ENCODE results near the gene CRY1. TPM values are rescaled to one million over a fixed set of nuclear protein-coding genes. Genes with fewer than 3 reads are reported as not detected.

CRY1 gene
- polyA plus RNA-seq, 1 donor from 2014 or later, result 33.4 TPM

GRCh38 chr12:107031061-107031460 is 62.3 kb downstream of the CRY1 start:
- no peak overlapping the region for H3K9ac ChIP-seq (ENCODE audit: low read length)
- no peaks in the 10 kb centered on the region for H3K27me3 ChIP-seq (ENCODE audit: insufficient read depth, low read depth, low read length)
- no peaks in the 10 kb centered on the region for H3K36me3 ChIP-seq (ENCODE audit: insufficient read depth, low read length)
- TF ChIP-seq SMC3 (conservative IDR thresholded peaks at IDR 0.05; ENCODE audit: poor library complexity), result no peak
- no peak for TF ChIP-seq RAD21 (conservative IDR thresholded peaks at IDR 0.05)
- TF ChIP-seq MXI1 (conservative IDR thresholded peaks at IDR 0.05; ENCODE audit: poor library complexity, severe bottlenecking), result no peak
- TF ChIP-seq REST (IDR thresholded peaks at IDR 0.05; ENCODE audit: borderline replicate concordance), result no peak
- TF ChIP-seq CTCF (IDR thresholded peaks at IDR 0.05; ENCODE audit: poor library complexity, severe bottlenecking), result no peak
- no peak for TF ChIP-seq TAF1 (IDR thresholded peaks at IDR 0.05; ENCODE audit: low read depth)
- no peak for TF ChIP-seq EZH2 (IDR thresholded peaks at IDR 0.05; ENCODE audit: borderline replicate concordance, insufficient read depth, low read length, poor library complexity, severe bottlenecking)
- no peak for TF ChIP-seq EP300 (conservative IDR thresholded peaks at IDR 0.05; ENCODE audit: poor library complexity, severe bottlenecking)
- no peak for TF ChIP-seq POLR2AphosphoS5 (IDR thresholded peaks at IDR 0.05)
- H3F3A ChIP-seq (ENCODE audit: insufficient read depth, low read length, poor library complexity, severe bottlenecking), result no peaks in the 10 kb centered on the region
- no peaks in the 10 kb centered on the region for H3K9me2 ChIP-seq (ENCODE audit: insufficient read depth, low read length)
- H2AFZ ChIP-seq (ENCODE audit: low read depth, low read length), result no peak overlapping the region
- no peaks in the 10 kb centered on the region for H3K9me3 ChIP-seq (ENCODE audit: low read length)
- no peaks in the 10 kb centered on the region for H4K20me1 ChIP-seq (ENCODE audit: insufficient read depth)
- H3K4me3 ChIP-seq (ENCODE audit: low read length), result no peak overlapping the region
- H3K27ac ChIP-seq (ENCODE audit: low read length), result no peak overlapping the region
- no peak overlapping the region for H3K4me2 ChIP-seq (ENCODE audit: low read length)
- H3K79me2 ChIP-seq (replicated peaks; ENCODE audit: insufficient read depth, low read length), result peaks cover 4% of the 10 kb centered on the region

- Histone ChIP-seq H3K36me3 (ENCODE audit: insufficient read depth, low read length) (no peaks in the 10 kb centered on the region), H4K20me1 (ENCODE audit: insufficient read depth) (no peaks in the 10 kb centered on the region), H3K27ac (ENCODE audit: low read length) (no peak overlapping the region), H3K27me3 (ENCODE audit: insufficient read depth, low read depth, low read length) (no peaks in the 10 kb centered on the region), H3K9me3 (ENCODE audit: low read length) (no peaks in the 10 kb centered on the region), H3K79me2 (replicated peaks; ENCODE audit: insufficient read depth, low read length) (peaks cover 4% of the 10 kb centered on the region), H3K4me2 (ENCODE audit: low read length) (no peak overlapping the region), H3K9ac (ENCODE audit: low read length) (no peak overlapping the region), H3F3A (ENCODE audit: insufficient read depth, low read length, poor library complexity, severe bottlenecking) (no peaks in the 10 kb centered on the region), H3K4me3 (ENCODE audit: low read length) (no peak overlapping the region), H2AFZ (ENCODE audit: low read depth, low read length) (no peak overlapping the region), H3K9me2 (ENCODE audit: insufficient read depth, low read length) (no peaks in the 10 kb centered on the region)
- no peak for TF ChIP-seq CTCF (IDR thresholded peaks at IDR 0.05; ENCODE audit: poor library complexity, severe bottlenecking)
- no peak for TF ChIP-seq TAF1 (IDR thresholded peaks at IDR 0.05; ENCODE audit: low read depth)
- no peak for TF ChIP-seq POLR2AphosphoS5 (IDR thresholded peaks at IDR 0.05)
- TF ChIP-seq SMC3 (conservative IDR thresholded peaks at IDR 0.05; ENCODE audit: poor library complexity), result no peak
- TF ChIP-seq EZH2 (IDR thresholded peaks at IDR 0.05; ENCODE audit: borderline replicate concordance, insufficient read depth, low read length, poor library complexity, severe bottlenecking), result no peak
- TF ChIP-seq REST (IDR thresholded peaks at IDR 0.05; ENCODE audit: borderline replicate concordance), result no peak
- no peak for TF ChIP-seq RAD21 (conservative IDR thresholded peaks at IDR 0.05)
- no peak for TF ChIP-seq MXI1 (conservative IDR thresholded peaks at IDR 0.05; ENCODE audit: poor library complexity, severe bottlenecking)
- no peak for TF ChIP-seq EP300 (conservative IDR thresholded peaks at IDR 0.05; ENCODE audit: poor library complexity, severe bottlenecking)
These were observed 64.3 kb downstream of the CRY1 start for GRCh38 chr12:107029081-107029480.

Data from neural cell (in vitro differentiated cells).